Measurements from ENCODE around the gene TIMP4.

DNA sequence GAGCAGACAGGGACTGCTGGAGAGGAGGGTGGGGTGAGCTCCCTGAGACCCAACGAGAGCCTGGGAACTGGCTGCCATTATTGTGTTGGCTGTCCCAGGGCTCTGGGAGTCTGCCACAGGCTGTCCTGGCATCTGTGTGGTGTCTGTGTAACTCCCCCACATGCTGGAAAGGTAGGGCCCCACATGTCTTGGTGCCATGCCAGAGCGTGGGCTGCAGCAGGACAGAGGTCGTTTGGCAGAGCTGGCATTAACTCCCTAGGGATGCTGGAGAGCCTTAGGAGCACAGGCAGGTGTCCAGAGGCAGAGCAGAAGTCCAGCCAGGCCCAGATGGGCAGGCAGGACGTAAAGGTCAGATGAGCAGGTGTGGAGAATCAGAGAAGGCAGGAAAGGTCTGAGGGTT lies 9.7 kb downstream of the TIMP4 start:
- TF ChIP-seq, protein P1, sequence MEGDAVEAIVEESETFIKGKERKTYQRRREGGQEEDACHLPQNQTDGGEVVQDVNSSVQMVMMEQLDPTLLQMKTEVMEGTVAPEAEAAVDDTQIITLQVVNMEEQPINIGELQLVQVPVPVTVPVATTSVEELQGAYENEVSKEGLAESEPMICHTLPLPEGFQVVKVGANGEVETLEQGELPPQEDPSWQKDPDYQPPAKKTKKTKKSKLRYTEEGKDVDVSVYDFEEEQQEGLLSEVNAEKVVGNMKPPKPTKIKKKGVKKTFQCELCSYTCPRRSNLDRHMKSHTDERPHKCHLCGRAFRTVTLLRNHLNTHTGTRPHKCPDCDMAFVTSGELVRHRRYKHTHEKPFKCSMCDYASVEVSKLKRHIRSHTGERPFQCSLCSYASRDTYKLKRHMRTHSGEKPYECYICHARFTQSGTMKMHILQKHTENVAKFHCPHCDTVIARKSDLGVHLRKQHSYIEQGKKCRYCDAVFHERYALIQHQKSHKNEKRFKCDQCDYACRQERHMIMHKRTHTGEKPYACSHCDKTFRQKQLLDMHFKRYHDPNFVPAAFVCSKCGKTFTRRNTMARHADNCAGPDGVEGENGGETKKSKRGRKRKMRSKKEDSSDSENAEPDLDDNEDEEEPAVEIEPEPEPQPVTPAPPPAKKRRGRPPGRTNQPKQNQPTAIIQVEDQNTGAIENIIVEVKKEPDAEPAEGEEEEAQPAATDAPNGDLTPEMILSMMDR (IDR thresholded peaks at IDR 0.05; ENCODE audit: borderline replicate concordance, extremely low read depth, low read length, poor library complexity, severe bottlenecking): no peak
- TF ChIP-seq EZH2 (IDR thresholded peaks at IDR 0.05; ENCODE audit: borderline replicate concordance, low read depth, low read length, severe bottlenecking): no peak

Data from DND-41 (cell line).